ENCODE data around the gene STRIP1. TPM values are rescaled to one million over a fixed set of nuclear protein-coding genes. Genes with fewer than 3 reads are reported as not detected.

Gene STRIP1
- total RNA-seq, 1 experiment from 2014 or later = 46.2 TPM

- no peak for DNase-seq (ENCODE audit: low read depth)
Observed at GRCh38 chr1:110091791-110092190, 57.4 kb downstream of the STRIP1 start.

- DNase-seq (ENCODE audit: low read depth) = no peak
Observed at GRCh38 chr1:110092991-110093390, 58.6 kb downstream of the STRIP1 start.

GRCh38 chr1:110094931-110095654, 60.7 kb downstream of the STRIP1 start:
- DNase-seq (ENCODE audit: low read depth) = no peak

GRCh38 chr1:110097507-110098221, 63.2 kb downstream of the STRIP1 start:
- DNase-seq (ENCODE audit: low read depth) = no peak

GRCh38 chr1:110098222-110099026, 64.0 kb downstream of the STRIP1 start:
- DNase-seq (ENCODE audit: low read depth) = no peak

- no peak for DNase-seq (ENCODE audit: low read depth)
Observed at GRCh38 chr1:110100335-110100734, 65.9 kb downstream of the STRIP1 start.

GRCh38 chr1:110102081-110102480, 67.7 kb downstream of the STRIP1 start:
- DNase-seq (ENCODE audit: low read depth) = no peak

Other genes starting within 250 kb of the STRIP1 start
- 42.4 and 52.8 TPM in 2 replicates for gene CSF1, start 123.8 kb upstream of the STRIP1 start, total RNA-seq (2014; rRNA removed)
- gene AHCYL1, start 49.9 kb upstream of the STRIP1 start, total RNA-seq (2014; rRNA removed) = 28.0 and 33.0 TPM in 2 replicates
- gene ALX3, start 36.0 kb downstream of the STRIP1 start, total RNA-seq (2014; rRNA removed) = not detected in 2 replicates
- gene UBL4B, start 77.8 kb downstream of the STRIP1 start, total RNA-seq (2014; rRNA removed) = not detected in 2 replicates
- gene SLC6A17, start 115.9 kb downstream of the STRIP1 start, total RNA-seq (2014; rRNA removed) = 0.23 and 0.38 TPM in 2 replicates
- 0.46 and 0.51 TPM in 2 replicates for gene KCNC4, start 175.7 kb downstream of the STRIP1 start, total RNA-seq (2014; rRNA removed)